Nephron progenitor cell (in vitro differentiated cells): ENCODE data around the gene HNRNPH2.

Source experiments
- DNase-seq: peaks from one replicate; pipeline ENCODE4 v3.0.0; 2021
- H3K27ac Mint-ChIP-seq: 2 replicates; pipeline ENCODE4 v1.8.0; 2021; ENCODE audit warnings: mild to moderate bottlenecking, moderate library complexity, mixed read lengths
- H3K27me3 Mint-ChIP-seq: 2 replicates; pipeline ENCODE4 v1.8.0; 2021; ENCODE audit warnings: mild to moderate bottlenecking, low read depth, mixed read lengths; ENCODE audit not compliant: poor library complexity
- H3K36me3 Mint-ChIP-seq: 2 replicates; pipeline ENCODE4 v1.8.0; 2021; ENCODE audit warnings: low read depth, mixed read lengths
- H3K4me1 Mint-ChIP-seq: 2 replicates; pipeline ENCODE4 v1.8.0; 2021; ENCODE audit warnings: mixed read lengths
- H3K4me3 Mint-ChIP-seq: 2 replicates; pipeline ENCODE4 v1.8.0; 2021; ENCODE audit warnings: mild to moderate bottlenecking, moderate library complexity, mixed read lengths
- H3K9me3 Mint-ChIP-seq: 2 replicates; pipeline ENCODE4 v1.8.0; 2021; ENCODE audit warnings: mild to moderate bottlenecking, moderate library complexity, mixed read lengths
- TF ChIP-seq, protein P1 (sequence below): fragments of 200-600 bp; sonication (generic); IDR thresholded peaks from 2 replicates; pipeline ENCODE4 v1.5.0; 2021; ENCODE audit warnings: antibody characterized with exemption

The HNRNPH2 gene

DNA sequence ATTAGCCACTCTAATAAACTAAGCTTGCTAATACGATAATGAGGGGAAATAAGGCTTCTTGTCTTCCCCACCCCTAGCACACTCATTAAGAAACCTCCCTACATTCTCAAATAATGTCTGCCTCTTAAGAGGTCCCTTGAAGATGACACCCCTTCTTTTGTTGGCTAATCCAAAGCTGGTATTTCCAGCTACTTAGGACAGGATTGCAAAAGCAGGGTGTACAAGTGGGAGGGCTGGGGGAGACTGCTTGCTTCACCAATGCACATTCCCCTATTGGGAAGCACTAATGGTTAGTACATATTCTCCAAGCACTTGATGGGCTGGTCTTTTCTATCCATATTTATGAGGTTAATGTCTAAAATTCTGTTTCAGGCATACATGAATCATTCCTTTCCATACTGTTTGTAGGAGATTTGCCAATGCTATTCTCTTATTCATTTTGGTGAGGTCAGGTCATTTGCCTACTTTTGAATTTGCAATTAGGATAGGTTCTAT is 42.7 kb upstream of the HNRNPH2 start:
- Mint-ChIP-seq H3K36me3 (no peaks in the 10 kb centered on the region), H3K9me3 (peaks cover 38% of the 10 kb centered on the region), H3K4me1 (no peaks in the 10 kb centered on the region), H3K27me3 (peaks cover 8% of the 10 kb centered on the region), H3K4me3 (no peak overlapping the region), H3K27ac (no peak overlapping the region)
- TF ChIP-seq, protein P1, sequence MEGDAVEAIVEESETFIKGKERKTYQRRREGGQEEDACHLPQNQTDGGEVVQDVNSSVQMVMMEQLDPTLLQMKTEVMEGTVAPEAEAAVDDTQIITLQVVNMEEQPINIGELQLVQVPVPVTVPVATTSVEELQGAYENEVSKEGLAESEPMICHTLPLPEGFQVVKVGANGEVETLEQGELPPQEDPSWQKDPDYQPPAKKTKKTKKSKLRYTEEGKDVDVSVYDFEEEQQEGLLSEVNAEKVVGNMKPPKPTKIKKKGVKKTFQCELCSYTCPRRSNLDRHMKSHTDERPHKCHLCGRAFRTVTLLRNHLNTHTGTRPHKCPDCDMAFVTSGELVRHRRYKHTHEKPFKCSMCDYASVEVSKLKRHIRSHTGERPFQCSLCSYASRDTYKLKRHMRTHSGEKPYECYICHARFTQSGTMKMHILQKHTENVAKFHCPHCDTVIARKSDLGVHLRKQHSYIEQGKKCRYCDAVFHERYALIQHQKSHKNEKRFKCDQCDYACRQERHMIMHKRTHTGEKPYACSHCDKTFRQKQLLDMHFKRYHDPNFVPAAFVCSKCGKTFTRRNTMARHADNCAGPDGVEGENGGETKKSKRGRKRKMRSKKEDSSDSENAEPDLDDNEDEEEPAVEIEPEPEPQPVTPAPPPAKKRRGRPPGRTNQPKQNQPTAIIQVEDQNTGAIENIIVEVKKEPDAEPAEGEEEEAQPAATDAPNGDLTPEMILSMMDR: no peak
- DNase-seq: no peak

DNA sequence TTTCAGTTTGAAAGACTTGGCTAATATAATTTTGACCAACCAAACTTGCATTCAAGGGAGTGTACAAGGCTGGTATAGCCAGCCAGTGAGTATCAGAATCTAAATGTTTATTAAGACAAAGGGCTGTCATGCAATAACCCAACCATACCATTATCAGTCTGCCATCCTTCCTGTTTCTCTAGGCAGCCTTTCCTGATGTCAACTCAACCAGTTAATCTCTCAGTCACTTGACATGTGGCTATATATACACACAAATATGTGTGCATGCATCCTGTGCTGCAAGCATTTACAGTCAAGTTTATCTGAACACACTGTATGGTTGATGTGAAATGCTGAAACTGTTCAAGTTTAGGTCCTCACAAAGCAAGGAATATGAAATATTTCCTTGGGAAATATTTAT is 39.2 kb upstream of the HNRNPH2 start:
- no peaks in the 10 kb centered on the region for H3K36me3 Mint-ChIP-seq

DNA sequence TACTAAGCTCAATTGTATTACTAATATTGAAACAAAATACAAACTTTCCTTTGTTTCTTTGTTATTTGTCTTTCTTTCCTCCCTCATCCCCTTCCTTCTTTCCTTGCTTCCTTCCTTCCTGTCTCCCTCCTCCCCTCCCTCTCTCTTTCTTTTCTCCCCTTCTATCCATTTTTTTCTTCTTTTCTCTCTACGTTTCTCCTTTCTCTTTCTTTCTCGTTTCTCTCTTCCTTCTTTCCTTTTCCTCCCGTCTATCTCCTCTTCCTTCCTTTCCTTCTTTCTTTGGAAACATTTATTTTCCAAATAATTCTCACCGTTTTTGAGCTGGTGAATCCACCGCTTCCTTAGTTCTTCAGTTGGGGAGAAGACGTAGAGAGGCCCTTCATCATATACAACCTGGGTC is 38.3 kb upstream of the HNRNPH2 start:
- H3K4me1 Mint-ChIP-seq: no peaks in the 10 kb centered on the region
- H3K9me3 Mint-ChIP-seq: peaks cover 31% of the 10 kb centered on the region
- H3K36me3 Mint-ChIP-seq: no peaks in the 10 kb centered on the region
- H3K4me3 Mint-ChIP-seq: no peak overlapping the region
- no peak overlapping the region for H3K27ac Mint-ChIP-seq
- H3K27me3 Mint-ChIP-seq: peaks cover 4% of the 10 kb centered on the region
- DNase-seq: no peak
- TF ChIP-seq, protein P1: no peak

More for the DNA sequence above, 39.2 kb upstream of the HNRNPH2 start:
- H3K27me3 Mint-ChIP-seq: peaks cover 8% of the 10 kb centered on the region
- DNase-seq: no peak
- TF ChIP-seq, protein P1: no peak
- no peak overlapping the region for H3K27ac Mint-ChIP-seq
- no peaks in the 10 kb centered on the region for H3K4me1 Mint-ChIP-seq
- H3K9me3 Mint-ChIP-seq: peaks cover 26% of the 10 kb centered on the region
- H3K4me3 Mint-ChIP-seq: no peak overlapping the region

DNA sequence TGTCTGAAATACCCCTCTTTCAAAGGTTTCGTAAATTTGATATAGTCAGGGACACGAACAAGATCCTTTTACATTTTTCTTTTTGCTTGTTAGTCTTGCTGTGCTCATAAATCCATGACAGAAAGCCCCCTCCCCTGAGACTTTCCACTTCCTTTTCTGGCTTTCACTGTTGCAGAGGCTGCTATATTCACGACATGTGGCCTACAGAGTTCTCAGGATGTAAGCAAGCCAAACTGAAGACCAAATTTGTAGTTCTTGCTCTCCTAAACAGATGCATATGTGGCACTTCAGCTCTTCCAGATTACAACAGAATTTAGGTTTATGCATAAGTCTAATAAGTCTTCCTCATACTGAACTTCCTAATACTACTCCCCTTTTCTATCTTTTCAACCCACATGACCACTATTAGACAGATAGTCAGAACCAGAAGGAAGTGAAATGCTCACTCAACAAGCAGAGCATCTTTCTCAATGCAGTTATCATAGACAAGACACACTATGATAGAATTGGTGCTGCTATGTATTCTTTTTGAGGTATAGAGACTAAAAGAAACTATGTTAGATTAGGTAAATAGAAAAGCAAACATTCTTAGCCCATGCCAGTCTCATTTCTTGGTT is 37.0 kb upstream of the HNRNPH2 start:
- DNase-seq: no peak
- peak overlapping the region; percentile 26 for H3K27ac Mint-ChIP-seq
- H3K4me3 Mint-ChIP-seq: no peak overlapping the region
- H3K9me3 Mint-ChIP-seq: peaks cover 36% of the 10 kb centered on the region
- H3K36me3 Mint-ChIP-seq: no peaks in the 10 kb centered on the region
- no peaks in the 10 kb centered on the region for H3K4me1 Mint-ChIP-seq
- TF ChIP-seq, protein P1: no peak
- H3K27me3 Mint-ChIP-seq: peaks cover 4% of the 10 kb centered on the region

DNA sequence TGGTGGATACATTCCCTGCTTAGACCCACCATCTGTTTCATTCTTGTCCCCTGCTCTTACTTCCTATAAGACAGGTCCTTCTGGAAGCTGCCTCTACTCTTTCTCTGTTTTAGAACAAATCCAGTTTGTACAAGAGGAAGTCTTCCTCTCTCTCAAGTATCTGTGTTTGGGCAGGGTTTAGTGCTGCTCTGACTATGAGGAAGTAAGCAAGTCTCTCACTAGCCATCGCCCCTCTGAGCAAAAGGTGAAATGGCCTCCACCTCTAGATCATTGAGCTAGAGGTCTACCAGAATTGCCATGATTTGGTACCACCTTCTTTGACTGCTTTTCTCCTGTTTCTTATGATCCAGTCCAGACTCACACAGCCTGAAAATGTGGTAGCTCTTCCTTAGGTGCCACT is 30.5 kb upstream of the HNRNPH2 start:
- peaks cover 45% of the 10 kb centered on the region for H3K9me3 Mint-ChIP-seq
- peaks cover 3% of the 10 kb centered on the region for H3K27me3 Mint-ChIP-seq
- DNase-seq: no peak
- TF ChIP-seq, protein P1: no peak
- H3K4me3 Mint-ChIP-seq: no peak overlapping the region
- H3K27ac Mint-ChIP-seq: no peak overlapping the region
- H3K36me3 Mint-ChIP-seq: no peaks in the 10 kb centered on the region
- H3K4me1 Mint-ChIP-seq: no peaks in the 10 kb centered on the region

DNA sequence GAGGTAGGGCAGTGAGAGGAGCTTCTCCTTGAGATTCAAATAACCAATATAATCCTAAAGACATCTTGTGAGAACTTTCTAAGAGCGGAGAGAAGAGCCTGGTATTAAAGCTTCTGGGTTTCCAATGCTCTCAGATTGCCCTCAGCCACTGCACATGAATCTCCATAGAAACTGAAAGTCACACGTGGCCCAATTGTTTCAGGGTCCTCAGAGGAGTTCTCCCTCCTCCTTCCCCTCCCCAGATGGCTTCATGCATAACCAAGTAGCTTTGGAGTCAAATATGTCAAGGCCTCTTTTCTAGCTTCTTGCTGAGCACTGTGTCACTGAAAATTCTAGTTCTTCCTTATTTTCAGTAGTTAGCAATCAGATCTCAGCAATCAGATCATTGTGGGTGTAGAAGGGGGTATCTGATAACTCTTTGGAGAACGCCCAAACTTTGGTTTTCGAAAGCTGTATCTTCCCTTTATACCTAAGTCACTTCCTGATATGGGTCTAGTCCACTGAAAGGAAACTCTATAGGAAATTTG is 24.3 kb upstream of the HNRNPH2 start:
- TF ChIP-seq, protein P1: no peak
- Mint-ChIP-seq H3K27me3 (peaks cover 6% of the 10 kb centered on the region), H3K36me3 (no peaks in the 10 kb centered on the region), H3K9me3 (peaks cover 48% of the 10 kb centered on the region), H3K27ac (no peak overlapping the region), H3K4me3 (no peak overlapping the region), H3K4me1 (peaks cover 7% of the 10 kb centered on the region)
- DNase-seq: no peak
